ENCODE measurements around the gene SLCO3A1.

- TF ChIP-seq CTCF (IDR thresholded peaks at IDR 0.05) (no peak), POLR2A (IDR thresholded peaks at IDR 0.05) (no peak)
Observed at GRCh38 chr15:91946581-91947292, 93.2 kb downstream of the SLCO3A1 start.
